Type B pancreatic cell (in vitro differentiated cells): Measurements from ENCODE around the gene DCST2. TPM values are rescaled to one million over a fixed set of nuclear protein-coding genes. Genes with fewer than 3 reads are reported as not detected.
"Not testable (repeated sequence)": the region's sequence is repeated elsewhere in the genome, so short reads cannot be mapped to it uniquely, and the experiment has no call there.

ENCODE experiments used
- DNase-seq: peaks from one replicate; pipeline ENCODE4 v3.0.0; 2021; ENCODE audit warnings: mixed read lengths; ENCODE audit not compliant: unreplicated experiment; ENCODE audit errors: extremely low spot score
- H3K27ac Mint-ChIP-seq: 2 replicates; pipeline ENCODE4 v1.8.0; 2021; ENCODE audit warnings: mild to moderate bottlenecking, mixed read lengths
- H3K27me3 Mint-ChIP-seq: 2 replicates; pipeline ENCODE4 v1.8.0; 2021; ENCODE audit warnings: mixed read lengths
- H3K36me3 Mint-ChIP-seq: 2 replicates; pipeline ENCODE4 v1.8.0; 2021; ENCODE audit warnings: mixed read lengths
- H3K4me1 Mint-ChIP-seq: one replicate; pipeline ENCODE4 v1.8.0; 2021; ENCODE audit warnings: mixed read lengths; ENCODE audit not compliant: unreplicated experiment
- H3K4me3 Mint-ChIP-seq: 2 replicates; pipeline ENCODE4 v1.8.0; 2021; ENCODE audit warnings: mild to moderate bottlenecking, mixed read lengths
- H3K9me3 Mint-ChIP-seq: 2 replicates; pipeline ENCODE4 v1.8.0; 2021; ENCODE audit warnings: mixed read lengths
- total RNA-seq: library from RNA; stranded (reverse); gene quantifications from 2 replicates; pipeline ENCODE4 v1.2.1, GENCODE V29; 2021; ENCODE audit warnings: low replicate concordance
- TF ChIP-seq, protein P1 (sequence below): fragments of 200-600 bp; sonication (generic); conservative IDR thresholded peaks from 2 replicates; pipeline ENCODE4 v1.5.0; 2021; ENCODE audit warnings: antibody characterized with exemption, mild to moderate bottlenecking

The DCST2 gene
- total RNA-seq, 1 donor from 2014 or later = 2.4 TPM

- Mint-ChIP-seq H3K4me3 (no peak within 1 kb of the TSS), H3K27ac (no peak within 1 kb of the TSS)
These were observed 50.5 kb downstream of the DCST2 start, which contains the start of gene FLAD1 for GRCh38 chr1:154982897-154983648. Gene FLAD1, plus strand, starts transcription at chr1:154983344. Its CDS starts 351 bp downstream, at chr1:154983695.

DNA sequence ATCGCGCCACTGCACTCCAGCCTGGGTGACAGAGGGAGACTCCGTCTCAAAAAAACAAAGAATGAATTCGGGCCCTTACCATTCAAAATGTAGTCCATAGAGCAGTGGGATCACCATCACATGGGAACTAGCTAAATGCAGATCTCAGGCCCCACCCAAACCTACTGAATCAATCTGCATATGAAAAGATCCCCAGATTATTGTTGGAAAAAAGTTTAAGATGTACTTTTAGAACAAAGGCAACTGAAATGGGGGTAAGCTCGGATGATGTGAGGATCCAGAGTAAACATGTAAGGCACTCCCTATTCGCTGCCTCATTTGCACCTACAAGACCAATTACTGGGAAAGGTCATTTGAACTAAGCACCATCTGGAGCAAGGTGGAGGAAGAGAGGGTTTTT lies 51.2 kb downstream of the DCST2 start:
- H3K36me3 Mint-ChIP-seq = peaks cover 4% of the 10 kb centered on the region

More at GRCh38 chr1:154982897-154983648, 50.5 kb downstream of the DCST2 start, which contains the start of gene FLAD1:
- TF ChIP-seq, protein P1, sequence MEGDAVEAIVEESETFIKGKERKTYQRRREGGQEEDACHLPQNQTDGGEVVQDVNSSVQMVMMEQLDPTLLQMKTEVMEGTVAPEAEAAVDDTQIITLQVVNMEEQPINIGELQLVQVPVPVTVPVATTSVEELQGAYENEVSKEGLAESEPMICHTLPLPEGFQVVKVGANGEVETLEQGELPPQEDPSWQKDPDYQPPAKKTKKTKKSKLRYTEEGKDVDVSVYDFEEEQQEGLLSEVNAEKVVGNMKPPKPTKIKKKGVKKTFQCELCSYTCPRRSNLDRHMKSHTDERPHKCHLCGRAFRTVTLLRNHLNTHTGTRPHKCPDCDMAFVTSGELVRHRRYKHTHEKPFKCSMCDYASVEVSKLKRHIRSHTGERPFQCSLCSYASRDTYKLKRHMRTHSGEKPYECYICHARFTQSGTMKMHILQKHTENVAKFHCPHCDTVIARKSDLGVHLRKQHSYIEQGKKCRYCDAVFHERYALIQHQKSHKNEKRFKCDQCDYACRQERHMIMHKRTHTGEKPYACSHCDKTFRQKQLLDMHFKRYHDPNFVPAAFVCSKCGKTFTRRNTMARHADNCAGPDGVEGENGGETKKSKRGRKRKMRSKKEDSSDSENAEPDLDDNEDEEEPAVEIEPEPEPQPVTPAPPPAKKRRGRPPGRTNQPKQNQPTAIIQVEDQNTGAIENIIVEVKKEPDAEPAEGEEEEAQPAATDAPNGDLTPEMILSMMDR = no peak
- H3K27me3 Mint-ChIP-seq = no peaks in the 10 kb centered on the region
- peaks cover 4% of the 10 kb centered on the region for H3K36me3 Mint-ChIP-seq
- peak; percentile 94 for DNase-seq
- H3K9me3 Mint-ChIP-seq = no peaks in the 10 kb centered on the region
- no peaks in the 10 kb centered on the region for H3K4me1 Mint-ChIP-seq

DNA sequence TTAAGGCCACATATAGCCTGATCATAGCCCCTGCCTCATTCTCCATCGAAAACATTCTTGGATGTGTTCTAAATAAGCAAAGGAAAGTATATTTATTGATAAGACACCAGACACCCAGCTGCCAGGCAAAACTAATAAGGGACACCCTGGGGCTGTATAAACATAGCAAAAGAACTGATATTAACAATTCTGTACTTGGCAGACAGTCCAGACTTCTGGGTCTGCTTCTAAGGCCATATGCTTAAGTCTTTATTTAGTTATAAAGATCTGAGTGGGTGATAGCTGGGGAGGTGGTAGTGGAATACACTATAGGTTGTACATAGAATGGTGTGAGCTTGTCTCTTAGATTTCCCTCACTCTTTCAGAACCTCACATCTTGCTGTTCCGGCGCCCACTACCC lies 55.2 kb downstream of the DCST2 start:
- no peak overlapping the region for H3K27ac Mint-ChIP-seq
- H3K4me3 Mint-ChIP-seq = no peak overlapping the region
- peaks cover 4% of the 10 kb centered on the region for H3K36me3 Mint-ChIP-seq
- TF ChIP-seq, protein P1 = no peak
- peaks cover 7% of the 10 kb centered on the region for H3K4me1 Mint-ChIP-seq
- DNase-seq = no peak
- no peaks in the 10 kb centered on the region for H3K27me3 Mint-ChIP-seq
- H3K9me3 Mint-ChIP-seq = no peaks in the 10 kb centered on the region

More for the DNA sequence above, 51.2 kb downstream of the DCST2 start:
- Mint-ChIP-seq H3K4me1 (no peaks in the 10 kb centered on the region), H3K27me3 (no peaks in the 10 kb centered on the region), H3K9me3 (no peaks in the 10 kb centered on the region), H3K27ac (no peak overlapping the region), H3K4me3 (no peak overlapping the region)
- TF ChIP-seq, protein P1 = no peak
- DNase-seq = no peak

DNA sequence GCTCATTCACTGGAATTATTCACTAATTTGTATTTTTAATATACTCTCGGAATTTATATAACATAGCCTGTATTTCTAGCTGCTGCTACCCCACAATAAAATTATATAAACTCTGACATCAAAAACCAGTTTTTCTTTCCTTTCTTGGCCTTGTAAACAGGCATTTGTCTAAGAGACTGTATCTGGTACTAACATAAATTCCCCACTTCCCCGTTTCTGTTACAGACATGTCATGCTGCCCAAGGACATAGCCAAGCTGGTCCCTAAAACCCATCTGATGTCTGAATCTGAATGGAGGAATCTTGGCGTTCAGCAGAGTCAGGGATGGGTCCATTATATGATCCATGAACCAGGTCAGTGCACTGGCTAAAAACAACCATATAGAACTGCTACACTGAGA lies 55.8 kb downstream of the DCST2 start:
- not testable (repeated sequence) for H3K27me3 Mint-ChIP-seq, DNase-seq, H3K36me3 Mint-ChIP-seq, H3K9me3 Mint-ChIP-seq, H3K4me1 Mint-ChIP-seq
- peak overlapping the region; percentile 45 for H3K4me3 Mint-ChIP-seq
- H3K27ac Mint-ChIP-seq = peak overlapping the region; percentile 54

- DNase-seq = no peak
- H3K4me1 Mint-ChIP-seq = peaks cover 29% of the 10 kb centered on the region
- H3K27ac Mint-ChIP-seq = no peak overlapping the region
- TF ChIP-seq, protein P1 = no peak
- no peaks in the 10 kb centered on the region for H3K27me3 Mint-ChIP-seq
- peaks cover 4% of the 10 kb centered on the region for H3K36me3 Mint-ChIP-seq
- no peak overlapping the region for H3K4me3 Mint-ChIP-seq
- H3K9me3 Mint-ChIP-seq = no peaks in the 10 kb centered on the region
These were observed 58.0 kb downstream of the DCST2 start for GRCh38 chr1:154975409-154976059.

GRCh38 chr1:154974808-154975408 lies 58.7 kb downstream of the DCST2 start:
- Mint-ChIP-seq H3K4me3 (no peak overlapping the region), H3K9me3 (no peaks in the 10 kb centered on the region), H3K27me3 (no peaks in the 10 kb centered on the region), H3K36me3 (peaks cover 4% of the 10 kb centered on the region), H3K4me1 (peaks cover 29% of the 10 kb centered on the region), H3K27ac (no peak overlapping the region)
- DNase-seq = peak; percentile 94
- TF ChIP-seq, protein P1 = no peak
